GM13977 (cell line): Measurements from ENCODE around the gene RNF14.

Source experiments
- DNase-seq: peaks from one replicate; pipeline ENCODE4 v3.0.0; 2012; ENCODE audit warnings: low spot score
- in situ Hi-C: fragments of 300-500 bp; cut with MboI; formaldehyde crosslinking; loops from one replicate; pipeline ENCODE4 v1.12.0; 2022; ENCODE audit warnings: low sequenced_read_pairs, low pct_unique_long_range_greater_than_20kb, mixed read lengths, inconsistent platforms; ENCODE audit not compliant: unreplicated experiment
- TF ChIP-seq, protein P1 (sequence below): IDR thresholded peaks from 2 replicates; pipeline ENCODE4 v1.5.1; 2012; ENCODE audit warnings: mild to moderate bottlenecking, control low read depth; ENCODE audit not compliant: insufficient read depth; ENCODE audit errors: extremely low read depth, missing control alignments

Gene RNF14

GRCh38 chr5:141928051-141928450, 40.9 kb upstream of the RNF14 start:
- no peak for DNase-seq
- TF ChIP-seq, protein P1, sequence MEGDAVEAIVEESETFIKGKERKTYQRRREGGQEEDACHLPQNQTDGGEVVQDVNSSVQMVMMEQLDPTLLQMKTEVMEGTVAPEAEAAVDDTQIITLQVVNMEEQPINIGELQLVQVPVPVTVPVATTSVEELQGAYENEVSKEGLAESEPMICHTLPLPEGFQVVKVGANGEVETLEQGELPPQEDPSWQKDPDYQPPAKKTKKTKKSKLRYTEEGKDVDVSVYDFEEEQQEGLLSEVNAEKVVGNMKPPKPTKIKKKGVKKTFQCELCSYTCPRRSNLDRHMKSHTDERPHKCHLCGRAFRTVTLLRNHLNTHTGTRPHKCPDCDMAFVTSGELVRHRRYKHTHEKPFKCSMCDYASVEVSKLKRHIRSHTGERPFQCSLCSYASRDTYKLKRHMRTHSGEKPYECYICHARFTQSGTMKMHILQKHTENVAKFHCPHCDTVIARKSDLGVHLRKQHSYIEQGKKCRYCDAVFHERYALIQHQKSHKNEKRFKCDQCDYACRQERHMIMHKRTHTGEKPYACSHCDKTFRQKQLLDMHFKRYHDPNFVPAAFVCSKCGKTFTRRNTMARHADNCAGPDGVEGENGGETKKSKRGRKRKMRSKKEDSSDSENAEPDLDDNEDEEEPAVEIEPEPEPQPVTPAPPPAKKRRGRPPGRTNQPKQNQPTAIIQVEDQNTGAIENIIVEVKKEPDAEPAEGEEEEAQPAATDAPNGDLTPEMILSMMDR: no peak
- in situ Hi-C loops: no loop called here

DNA sequence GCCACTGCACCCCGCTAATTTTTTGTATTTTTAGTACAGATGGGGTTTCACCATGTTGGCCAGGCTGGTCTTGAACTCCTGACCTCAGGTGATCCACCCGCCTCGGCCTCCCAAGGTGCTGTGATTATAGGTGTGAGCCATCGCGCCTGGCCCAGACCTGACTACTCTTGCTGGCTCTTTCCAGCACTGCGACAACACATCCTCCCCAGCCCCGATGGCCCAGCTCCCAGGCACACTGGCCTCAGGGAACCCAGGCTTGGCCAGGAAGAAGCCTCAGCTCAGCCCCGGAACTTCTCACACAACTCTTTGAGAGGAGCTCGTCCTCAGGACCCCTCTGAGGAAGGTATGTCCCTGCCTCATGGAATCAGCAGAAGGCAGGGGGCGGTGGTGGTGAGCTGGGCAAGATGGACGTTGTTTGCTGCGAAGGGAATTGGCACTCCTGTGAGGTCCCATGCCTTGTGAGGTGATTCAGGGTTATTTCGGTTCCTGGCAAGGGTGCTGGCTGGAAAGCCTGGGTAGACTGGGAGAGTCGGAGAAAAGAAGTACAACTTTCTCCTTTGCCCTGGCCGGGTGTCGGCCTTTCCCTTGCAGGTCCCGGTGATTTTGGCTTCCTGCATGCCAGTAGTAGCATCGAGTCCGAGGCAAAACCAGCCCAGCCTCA, 39.4 kb upstream of the RNF14 start:
- in situ Hi-C loops: no loop called here
- TF ChIP-seq, protein P1: no peak
- no peak for DNase-seq

DNA sequence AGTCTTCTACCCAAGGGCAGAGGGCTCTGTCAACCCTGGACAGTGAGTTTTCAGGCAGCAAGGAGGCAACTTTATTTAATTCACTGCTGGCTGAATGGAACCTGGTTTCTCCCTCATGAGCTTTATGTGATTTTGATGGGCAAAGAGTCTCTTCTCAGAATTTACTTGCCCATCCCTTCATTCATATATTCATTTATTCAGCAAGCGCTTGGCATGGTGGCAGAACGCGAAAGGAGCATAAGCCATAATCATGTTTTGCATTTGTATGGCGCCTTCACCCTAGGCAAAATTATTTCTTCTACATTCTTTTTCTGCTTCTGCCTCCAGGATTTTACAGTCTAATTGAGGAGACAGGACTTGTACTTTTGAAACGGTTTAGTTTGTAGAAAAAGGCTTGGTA, 37.2 kb upstream of the RNF14 start:
- TF ChIP-seq, protein P1: no peak
- in situ Hi-C loops: no loop called here
- no peak for DNase-seq

- TF ChIP-seq, protein P1: no peak
- no peak for DNase-seq
- in situ Hi-C loops: no loop called here
Measured at GRCh38 chr5:141933151-141933550, 35.8 kb upstream of the RNF14 start.

- TF ChIP-seq, protein P1: no peak
- no peak for DNase-seq
- in situ Hi-C loops: no loop called here
Measured at GRCh38 chr5:141934099-141934844, 34.6 kb upstream of the RNF14 start.

DNA sequence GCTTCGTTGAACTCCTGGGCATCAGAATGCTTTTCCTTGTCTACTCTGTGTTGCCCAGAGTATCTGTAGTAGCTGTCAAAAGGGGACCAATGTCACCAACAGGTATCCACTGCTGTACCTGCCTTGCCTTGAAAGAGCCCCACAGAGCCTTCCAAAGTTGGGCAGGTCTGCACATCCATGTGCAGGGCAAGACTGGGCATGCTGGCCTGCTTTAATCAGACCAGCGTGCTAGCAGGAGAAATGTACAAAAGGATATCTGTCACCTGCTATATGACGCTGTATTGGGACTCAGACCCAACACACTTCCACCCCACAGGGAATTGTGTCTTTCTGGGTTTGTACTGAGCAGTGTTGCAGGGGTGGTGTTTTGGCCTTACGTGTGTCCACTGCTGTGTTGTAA, 33.4 kb upstream of the RNF14 start:
- no peak for DNase-seq
- TF ChIP-seq, protein P1: no peak
- in situ Hi-C loops: no loop called here
